ENCODE results near the gene IL10RB. TPM values are rescaled to one million over a fixed set of nuclear protein-coding genes. Genes with fewer than 3 reads are reported as not detected.
A peak's percentile ranks its signal among the peaks of the same experiment; 100 is the strongest.

IL10RB gene
- total and polyA plus RNA-seq, 10 of the 15 experiments (the other 5 are each of a cell fraction or from before 2014, with no cell fraction given): 15.0 to 55.1 (median 34.9) TPM

DNA sequence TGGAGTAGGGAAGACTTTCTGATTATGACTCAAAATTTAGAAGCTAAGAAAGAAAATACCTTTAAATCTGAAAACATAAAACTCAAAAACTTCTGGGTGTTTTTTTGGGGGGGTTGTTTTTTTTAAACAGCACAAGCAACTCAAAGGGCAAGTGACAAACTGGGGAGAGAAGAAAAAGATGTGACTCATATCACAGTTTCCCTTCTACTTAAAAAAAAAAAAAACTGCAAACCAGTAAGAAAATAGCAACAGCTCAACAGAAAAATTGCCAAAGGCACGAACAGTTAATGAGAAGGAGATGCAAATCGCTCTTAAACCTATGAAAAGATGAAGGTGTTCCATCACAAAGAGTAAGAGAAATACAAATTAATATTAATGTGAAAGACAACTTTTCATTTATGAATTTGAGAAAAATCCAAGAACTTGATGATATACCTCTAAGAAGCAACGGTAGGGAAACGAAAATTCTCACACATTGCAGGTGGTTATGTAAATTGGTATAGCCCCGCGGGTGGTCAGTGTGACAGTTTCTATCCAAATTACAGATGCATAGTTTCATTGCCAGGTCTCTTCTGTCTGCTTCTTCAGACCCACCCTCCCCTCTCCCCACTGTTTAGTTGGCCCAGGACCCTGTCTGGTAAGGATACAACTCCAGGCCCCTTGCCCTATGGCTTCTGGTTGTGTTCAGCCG lies 27.5 kb upstream of the IL10RB start:
- H3K4me3 ChIP-seq: peak overlapping the region; percentile 66
- H3K36me3 ChIP-seq (ENCODE audit: control insufficient read depth in 2 of 2, insufficient read depth in 2 of 2, low read length in 1 of 2): peaks cover 3 to 5% of the 10 kb centered on the region in 2 experiments; a peak in 3 of 4 replicates
- no peaks in the 10 kb centered on the region for H3K9me3 ChIP-seq (replicated peaks; ENCODE audit: control insufficient read depth, insufficient read depth, low read length)
- under 1% methylated on average over 7 of the region's 7 CpGs for WGBS (ENCODE audit: insufficient coverage, insufficient replicate concordance, low lambda C conversion rate, missing lambda C conversion rate)
- H3K4me1 ChIP-seq (ENCODE audit: control insufficient read depth, insufficient read depth, low read length): peaks cover 56% of the 10 kb centered on the region
- in situ Hi-C loops (cut with MboI) (no loop called here), intact Hi-C loops (cut with micrococcal nuclease; ENCODE audit: unreplicated experiment) (loop anchor here (2.0 to 10.0 kb wide), 2 partner anchors 34 to 306 kb away; partner anchors contain the start of genes GART and SON)
- FAIRE-seq (peak; percentile 56), DNase-seq (ENCODE audit: low read depth, low spot score) (peak; percentile 76), ATAC-seq (peak; percentile 79)
- H3K27me3 ChIP-seq (replicated peaks in 1 of 2; ENCODE audit: control insufficient read depth in 2 of 2, insufficient read depth in 2 of 2, low read length in 1 of 2): no peaks in the 10 kb centered on the region
- H3K4me2 ChIP-seq (ENCODE audit: control insufficient read depth, insufficient read depth): peak overlapping the region; percentile 82
- ChIA-PET RAD21 (ENCODE audit: unreplicated experiment) (interaction anchor here (0.8 to 5.2 kb wide), 18 partner anchors 10 to 241 kb away, joined by 3 to 51 read pairs (median 5); partner anchors contain the start of genes IFNAR1, IFNAR2, IL10RB and TMEM50B), CTCF (interaction anchor here (0.6 to 3.0 kb wide), 12 partner anchors 21 to 521 kb away, joined by 3 to 15 read pairs (median 5); partner anchors contain the start of gene IL10RB), POLR2A (interaction anchor here (0.5 to 5.1 kb wide), 12 partner anchors 10 to 801 kb away, joined by 3 to 59 read pairs (median 10); partner anchors contain the start of genes IFNAR1, IFNAR2 and IL10RB), SMC1A (ENCODE audit: uncharacterized antibody, unreplicated experiment) (interaction anchor here (0.7 to 8.0 kb wide), 25 partner anchors 7 to 364 kb away, joined by 3 to 92 read pairs (median 6); partner anchors contain the start of genes IFNAR1, IFNAR2 and IL10RB)
- peak overlapping the region; percentile 57 for H3K9ac ChIP-seq (ENCODE audit: control insufficient read depth, insufficient read depth, low read length)
- H4K20me1 ChIP-seq (ENCODE audit: control insufficient read depth, insufficient read depth): no peaks in the 10 kb centered on the region
- no peak overlapping the region for H2AFZ ChIP-seq (ENCODE audit: control insufficient read depth, low read depth, low read length)
- H3K79me2 ChIP-seq (ENCODE audit: control insufficient read depth, insufficient read depth, low read length): peaks cover 71% of the 10 kb centered on the region
- peak overlapping the region; percentile 86 for H3K27ac ChIP-seq (ENCODE audit: control insufficient read depth, insufficient read depth)
- BruUV-seq (replicated peaks): no TSS peak
- TF ChIP-seq SPI1 (IDR thresholded peaks at IDR 0.05; ENCODE audit: borderline replicate concordance, insufficient read depth, low read depth, low read length) (0 out of 2 replicates have a peak, but pooled peaks have one; percentile 1), HDAC6 (IDR thresholded peaks at IDR 0.05; ENCODE audit: unreplicated experiment) (no peak), MAX (IDR thresholded peaks at IDR 0.05; ENCODE audit: low read depth, low read length) (0 out of 2 replicates have a peak, but pooled peaks have one; percentile 50), STAT1 (conservative IDR thresholded peaks at IDR 0.05) (no peak), POLR2AphosphoS2 (IDR thresholded peaks at IDR 0.05; ENCODE audit: low read depth, low read length) (no peak), RCOR1 (conservative IDR thresholded peaks at IDR 0.05; ENCODE audit: low read depth, low read length) (peak; percentile 88; the same call in 1 of the 2 replicates), PAX8 (IDR thresholded peaks at IDR 0.05) (no peak), NFXL1 (IDR thresholded peaks at IDR 0.05; ENCODE audit: borderline replicate concordance) (no peak), ZNF592 (IDR thresholded peaks at IDR 0.05) (no peak)
- TF ChIP-seq, protein P1, sequence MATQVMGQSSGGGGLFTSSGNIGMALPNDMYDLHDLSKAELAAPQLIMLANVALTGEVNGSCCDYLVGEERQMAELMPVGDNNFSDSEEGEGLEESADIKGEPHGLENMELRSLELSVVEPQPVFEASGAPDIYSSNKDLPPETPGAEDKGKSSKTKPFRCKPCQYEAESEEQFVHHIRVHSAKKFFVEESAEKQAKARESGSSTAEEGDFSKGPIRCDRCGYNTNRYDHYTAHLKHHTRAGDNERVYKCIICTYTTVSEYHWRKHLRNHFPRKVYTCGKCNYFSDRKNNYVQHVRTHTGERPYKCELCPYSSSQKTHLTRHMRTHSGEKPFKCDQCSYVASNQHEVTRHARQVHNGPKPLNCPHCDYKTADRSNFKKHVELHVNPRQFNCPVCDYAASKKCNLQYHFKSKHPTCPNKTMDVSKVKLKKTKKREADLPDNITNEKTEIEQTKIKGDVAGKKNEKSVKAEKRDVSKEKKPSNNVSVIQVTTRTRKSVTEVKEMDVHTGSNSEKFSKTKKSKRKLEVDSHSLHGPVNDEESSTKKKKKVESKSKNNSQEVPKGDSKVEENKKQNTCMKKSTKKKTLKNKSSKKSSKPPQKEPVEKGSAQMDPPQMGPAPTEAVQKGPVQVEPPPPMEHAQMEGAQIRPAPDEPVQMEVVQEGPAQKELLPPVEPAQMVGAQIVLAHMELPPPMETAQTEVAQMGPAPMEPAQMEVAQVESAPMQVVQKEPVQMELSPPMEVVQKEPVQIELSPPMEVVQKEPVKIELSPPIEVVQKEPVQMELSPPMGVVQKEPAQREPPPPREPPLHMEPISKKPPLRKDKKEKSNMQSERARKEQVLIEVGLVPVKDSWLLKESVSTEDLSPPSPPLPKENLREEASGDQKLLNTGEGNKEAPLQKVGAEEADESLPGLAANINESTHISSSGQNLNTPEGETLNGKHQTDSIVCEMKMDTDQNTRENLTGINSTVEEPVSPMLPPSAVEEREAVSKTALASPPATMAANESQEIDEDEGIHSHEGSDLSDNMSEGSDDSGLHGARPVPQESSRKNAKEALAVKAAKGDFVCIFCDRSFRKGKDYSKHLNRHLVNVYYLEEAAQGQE (IDR thresholded peaks at IDR 0.05; ENCODE audit: low read depth, low read length): no peak
- TF ChIP-seq, protein P2, sequence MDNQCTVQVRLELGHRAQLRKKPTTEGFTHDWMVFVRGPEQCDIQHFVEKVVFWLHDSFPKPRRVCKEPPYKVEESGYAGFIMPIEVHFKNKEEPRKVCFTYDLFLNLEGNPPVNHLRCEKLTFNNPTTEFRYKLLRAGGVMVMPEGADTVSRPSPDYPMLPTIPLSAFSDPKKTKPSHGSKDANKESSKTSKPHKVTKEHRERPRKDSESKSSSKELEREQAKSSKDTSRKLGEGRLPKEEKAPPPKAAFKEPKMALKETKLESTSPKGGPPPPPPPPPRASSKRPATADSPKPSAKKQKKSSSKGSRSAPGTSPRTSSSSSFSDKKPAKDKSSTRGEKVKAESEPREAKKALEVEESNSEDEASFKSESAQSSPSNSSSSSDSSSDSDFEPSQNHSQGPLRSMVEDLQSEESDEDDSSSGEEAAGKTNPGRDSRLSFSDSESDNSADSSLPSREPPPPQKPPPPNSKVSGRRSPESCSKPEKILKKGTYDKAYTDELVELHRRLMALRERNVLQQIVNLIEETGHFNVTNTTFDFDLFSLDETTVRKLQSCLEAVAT (IDR thresholded peaks at IDR 0.05): 0 out of 2 replicates have a peak, but pooled peaks have one; percentile 29
